GM21576 (cell line): ENCODE data around the gene SLC8A1.

ENCODE experiments used
- ATAC-seq: cut with Tn5 transposase; IDR thresholded peaks from one replicate; pipeline ENCODE4 v1.9.1; 2021; ENCODE audit warnings: mild to moderate bottlenecking, moderate library complexity; ENCODE audit not compliant: unreplicated experiment

Gene SLC8A1

GRCh38 chr2:40458271-40458794, 6.4 kb upstream of the SLC8A1 start:
- ATAC-seq, result no peak

GRCh38 chr2:40457837-40458236, 5.9 kb upstream of the SLC8A1 start:
- ATAC-seq, result no peak

- no peak for ATAC-seq
These were observed 5.5 kb upstream of the SLC8A1 start for GRCh38 chr2:40457366-40457765.

- no peak for ATAC-seq
These were observed 5.0 kb upstream of the SLC8A1 start for GRCh38 chr2:40456926-40457325.

GRCh38 chr2:40455661-40456060, 3.8 kb upstream of the SLC8A1 start:
- no peak for ATAC-seq

GRCh38 chr2:40454321-40454720, 2.4 kb upstream of the SLC8A1 start:
- ATAC-seq, result no peak

GRCh38 chr2:40452786-40453185, 896 bp upstream of the SLC8A1 start:
- ATAC-seq, result no peak

- no peak for ATAC-seq
These were observed 977 bp downstream of the SLC8A1 start for GRCh38 chr2:40450796-40451430.

- ATAC-seq, result no peak
These were observed 1.7 kb downstream of the SLC8A1 start for GRCh38 chr2:40450066-40450795.

- no peak for ATAC-seq
These were observed 3.3 kb downstream of the SLC8A1 start for GRCh38 chr2:40448476-40449079.

- no peak for ATAC-seq
These were observed 6.4 kb downstream of the SLC8A1 start for GRCh38 chr2:40445467-40445866.

GRCh38 chr2:40440835-40441234, 11.1 kb downstream of the SLC8A1 start:
- no peak for ATAC-seq

GRCh38 chr2:40439473-40439872, 12.4 kb downstream of the SLC8A1 start:
- no peak for ATAC-seq

GRCh38 chr2:40436093-40436475, 15.8 kb downstream of the SLC8A1 start:
- no peak for ATAC-seq

- no peak for ATAC-seq
These were observed 16.3 kb downstream of the SLC8A1 start for GRCh38 chr2:40435426-40436092.

GRCh38 chr2:40434731-40435271, 17.1 kb downstream of the SLC8A1 start:
- ATAC-seq, result no peak

- no peak for ATAC-seq
These were observed 18.2 kb downstream of the SLC8A1 start for GRCh38 chr2:40433736-40434135.

- ATAC-seq, result no peak
These were observed 18.9 kb downstream of the SLC8A1 start for GRCh38 chr2:40432921-40433483.

- ATAC-seq, result no peak
These were observed 20.3 kb downstream of the SLC8A1 start for GRCh38 chr2:40431600-40431955.

GRCh38 chr2:40430776-40431599, 20.9 kb downstream of the SLC8A1 start:
- ATAC-seq, result no peak
